Mucosa of stomach (tissue), 1 donor: ENCODE measurements around the gene DTX3L.

Experiments used
- H3K27me3 ChIP-seq: one replicate; pipeline ENCODE4 v1.7.0; 2013; ENCODE audit warnings: mild to moderate bottlenecking, low read length; ENCODE audit not compliant: control insufficient read depth, insufficient read depth
- H3K36me3 ChIP-seq: one replicate; pipeline ENCODE4 v1.7.0; 2013; ENCODE audit warnings: low read length; ENCODE audit not compliant: control insufficient read depth, insufficient read depth
- H3K4me1 ChIP-seq: one replicate; pipeline ENCODE4 v1.7.0; 2013; ENCODE audit warnings: mild to moderate bottlenecking, low read length; ENCODE audit not compliant: control insufficient read depth, insufficient read depth
- H3K4me3 ChIP-seq: one replicate; pipeline ENCODE4 v1.7.0; 2013; ENCODE audit warnings: low read length
- H3K9ac ChIP-seq: one replicate; pipeline ENCODE4 v1.7.0; 2013; ENCODE audit warnings: mild to moderate bottlenecking, low read length, moderate library complexity
- H3K9me3 ChIP-seq: one replicate; pipeline ENCODE4 v1.7.0; 2013; ENCODE audit warnings: mild to moderate bottlenecking, low read length, moderate library complexity; ENCODE audit not compliant: control insufficient read depth
- donor health status: Pancreatic carcinoma.

DTX3L gene

DNA sequence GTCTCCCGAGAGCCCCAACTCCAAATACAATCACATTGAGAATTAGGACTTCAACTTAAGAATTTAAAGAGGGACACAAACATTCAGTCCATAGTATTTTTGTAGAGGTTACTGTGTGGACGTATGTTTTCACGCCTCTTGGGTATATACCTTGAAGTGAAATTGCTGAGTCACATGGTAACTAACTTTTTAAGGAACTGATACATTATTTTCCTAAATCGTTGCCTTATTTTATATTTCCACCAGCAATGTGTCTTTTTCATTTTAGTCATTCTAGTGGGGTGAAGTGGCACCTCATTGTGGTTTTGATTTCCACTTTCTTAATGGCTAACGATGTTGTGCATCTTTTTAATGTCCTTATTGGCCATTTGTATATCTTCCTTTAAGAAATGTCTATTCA lies 25.2 kb downstream of the DTX3L start:
- H3K27me3 ChIP-seq: no peaks in the 10 kb centered on the region
- H3K4me3 ChIP-seq: no peak overlapping the region
- no peaks in the 10 kb centered on the region for H3K4me1 ChIP-seq
- no peaks in the 10 kb centered on the region for H3K36me3 ChIP-seq
- H3K9me3 ChIP-seq: no peaks in the 10 kb centered on the region
- H3K9ac ChIP-seq: no peak overlapping the region

DNA sequence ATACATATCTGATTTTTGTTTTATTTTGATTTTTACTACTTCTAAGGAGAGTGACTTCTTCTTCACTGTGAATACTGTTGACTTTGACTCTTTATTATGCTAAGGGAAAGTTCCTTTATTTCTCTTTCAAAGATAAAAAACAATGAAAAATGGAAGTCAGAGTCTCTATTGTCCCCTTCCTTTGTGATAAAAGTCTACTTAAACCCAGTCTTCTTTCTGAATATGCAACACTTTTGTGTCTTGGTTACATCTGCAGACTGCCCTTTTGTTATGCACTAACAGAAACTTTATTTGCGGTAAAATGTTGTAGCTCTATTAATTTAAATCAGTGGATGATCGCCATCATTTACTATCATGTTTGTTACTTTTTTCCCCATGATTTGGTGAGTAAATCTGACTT lies 26.5 kb downstream of the DTX3L start:
- no peaks in the 10 kb centered on the region for H3K36me3 ChIP-seq
- no peak overlapping the region for H3K4me3 ChIP-seq
- no peaks in the 10 kb centered on the region for H3K9me3 ChIP-seq
- no peaks in the 10 kb centered on the region for H3K27me3 ChIP-seq
- H3K4me1 ChIP-seq: no peaks in the 10 kb centered on the region
- no peak overlapping the region for H3K9ac ChIP-seq

- Histone ChIP-seq H3K27me3 (no peaks in the 10 kb centered on the region), H3K9ac (no peak overlapping the region), H3K4me3 (no peak overlapping the region), H3K4me1 (peaks cover 4% of the 10 kb centered on the region), H3K9me3 (no peaks in the 10 kb centered on the region), H3K36me3 (no peaks in the 10 kb centered on the region)
Observed at GRCh38 chr3:122594025-122594424, 29.9 kb downstream of the DTX3L start.

DNA sequence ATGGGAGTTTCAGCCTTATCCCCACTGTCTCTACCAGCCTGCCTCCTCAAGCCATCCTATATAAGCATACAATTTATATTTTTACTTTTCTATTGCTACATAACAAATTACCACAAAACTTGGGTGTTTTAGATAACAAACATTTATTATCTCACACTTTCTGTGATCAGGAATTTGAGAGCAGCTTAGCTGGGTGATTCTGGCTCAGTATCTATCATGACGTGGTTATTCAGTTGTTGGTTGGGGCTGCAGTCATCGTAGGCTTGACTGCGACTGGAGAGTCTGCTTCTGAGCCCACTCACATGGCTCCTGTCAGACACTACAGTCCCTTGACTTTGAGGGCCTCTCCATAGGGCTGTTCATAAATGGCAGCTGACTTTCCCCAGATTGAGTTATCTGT lies 34.0 kb downstream of the DTX3L start:
- no peak overlapping the region for H3K4me3 ChIP-seq
- no peaks in the 10 kb centered on the region for H3K27me3 ChIP-seq
- no peaks in the 10 kb centered on the region for H3K36me3 ChIP-seq
- peaks cover 4% of the 10 kb centered on the region for H3K4me1 ChIP-seq
- H3K9ac ChIP-seq: no peak overlapping the region
- no peaks in the 10 kb centered on the region for H3K9me3 ChIP-seq

DNA sequence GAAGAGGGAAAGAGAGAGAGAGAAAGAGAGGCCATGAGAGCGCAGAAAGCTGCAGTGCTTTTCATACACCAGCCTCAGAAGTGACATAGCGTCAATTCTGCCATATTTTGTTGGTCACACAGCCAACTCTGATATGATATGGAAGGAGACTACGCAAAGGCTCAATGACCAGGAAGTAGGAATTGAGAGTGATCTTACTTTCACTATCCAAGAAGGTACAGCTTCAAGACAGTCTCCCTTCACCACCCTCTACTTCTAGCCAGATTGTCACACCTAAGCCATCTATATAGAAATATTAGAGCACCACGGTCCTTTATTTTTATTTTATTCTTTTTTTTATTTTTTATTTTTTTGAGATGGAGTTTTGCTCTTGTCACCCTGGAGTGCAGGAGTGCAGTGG lies 34.4 kb downstream of the DTX3L start:
- Histone ChIP-seq H3K4me3 (no peak overlapping the region), H3K27me3 (no peaks in the 10 kb centered on the region), H3K36me3 (no peaks in the 10 kb centered on the region), H3K9me3 (no peaks in the 10 kb centered on the region), H3K4me1 (peaks cover 4% of the 10 kb centered on the region), H3K9ac (no peak overlapping the region)

DNA sequence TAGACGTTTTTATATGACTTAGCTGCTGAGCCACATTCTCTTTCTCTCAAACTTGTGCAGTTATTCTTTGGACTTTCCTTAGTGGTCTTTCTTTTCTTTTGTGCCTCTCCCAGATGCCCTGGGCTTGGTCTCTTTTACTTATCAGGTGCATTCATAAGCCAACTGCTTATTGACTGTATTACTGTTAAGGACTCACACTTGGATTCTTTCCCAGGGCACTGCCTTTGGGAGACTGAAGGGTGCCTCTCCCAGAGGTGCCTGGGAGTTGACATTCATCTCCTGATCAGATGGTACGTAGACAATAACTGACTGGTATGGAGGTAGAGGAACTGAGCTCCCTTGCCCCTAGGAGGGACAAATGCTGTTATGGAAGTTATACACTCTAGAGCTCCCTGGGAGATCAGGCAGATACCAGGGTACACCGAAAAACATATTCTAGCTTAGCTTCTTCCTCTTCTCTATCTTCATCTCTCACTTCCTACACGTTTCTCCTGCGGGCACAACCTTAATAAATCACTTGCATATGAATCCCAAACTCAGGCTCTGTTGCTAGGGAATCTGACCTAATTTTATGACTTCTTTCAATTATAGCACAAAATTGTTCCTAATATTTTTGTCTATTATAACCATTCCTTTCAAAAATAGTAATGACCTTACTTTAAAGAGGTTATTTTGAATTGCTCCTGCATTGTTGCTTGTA lies 38.0 kb downstream of the DTX3L start:
- H3K9me3 ChIP-seq: no peaks in the 10 kb centered on the region
- no peaks in the 10 kb centered on the region for H3K36me3 ChIP-seq
- H3K9ac ChIP-seq: no peak overlapping the region
- no peak overlapping the region for H3K4me3 ChIP-seq
- no peaks in the 10 kb centered on the region for H3K27me3 ChIP-seq
- peaks cover 4% of the 10 kb centered on the region for H3K4me1 ChIP-seq

- Histone ChIP-seq H3K27me3 (no peaks in the 10 kb centered on the region), H3K9ac (no peak overlapping the region), H3K9me3 (no peaks in the 10 kb centered on the region), H3K36me3 (no peaks in the 10 kb centered on the region), H3K4me3 (no peak overlapping the region), H3K4me1 (peaks cover 4% of the 10 kb centered on the region)
Observed at GRCh38 chr3:122603056-122603455, 38.9 kb downstream of the DTX3L start.

DNA sequence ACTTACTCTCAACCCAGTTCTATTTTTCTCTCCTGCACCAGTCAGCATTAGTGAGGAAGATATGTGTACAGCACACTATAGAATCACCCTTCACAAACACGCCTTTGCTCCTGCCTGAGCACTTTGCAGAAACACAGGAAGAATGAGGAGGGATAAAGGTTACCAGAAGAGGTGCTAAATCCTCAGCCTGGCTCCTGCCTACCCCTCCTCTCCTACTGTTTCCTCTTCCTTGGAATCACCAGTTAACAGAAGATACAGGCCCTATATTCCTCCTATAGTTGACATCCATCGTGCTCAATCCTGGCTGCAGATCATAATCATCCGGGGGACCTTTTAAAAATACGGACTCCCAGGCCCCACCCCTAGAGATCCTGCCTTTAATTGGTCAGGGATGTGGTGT lies 42.2 kb downstream of the DTX3L start:
- Histone ChIP-seq H3K4me3 (no peak overlapping the region), H3K36me3 (no peaks in the 10 kb centered on the region), H3K9ac (no peak overlapping the region)

GRCh38 chr3:122608916-122609315 lies 44.8 kb downstream of the DTX3L start:
- no peaks in the 10 kb centered on the region for H3K4me1 ChIP-seq
- no peaks in the 10 kb centered on the region for H3K9me3 ChIP-seq
- H3K4me3 ChIP-seq: no peak overlapping the region

More for the DNA sequence above, 42.2 kb downstream of the DTX3L start:
- no peaks in the 10 kb centered on the region for H3K9me3 ChIP-seq
- no peaks in the 10 kb centered on the region for H3K27me3 ChIP-seq
- H3K4me1 ChIP-seq: no peaks in the 10 kb centered on the region

DNA sequence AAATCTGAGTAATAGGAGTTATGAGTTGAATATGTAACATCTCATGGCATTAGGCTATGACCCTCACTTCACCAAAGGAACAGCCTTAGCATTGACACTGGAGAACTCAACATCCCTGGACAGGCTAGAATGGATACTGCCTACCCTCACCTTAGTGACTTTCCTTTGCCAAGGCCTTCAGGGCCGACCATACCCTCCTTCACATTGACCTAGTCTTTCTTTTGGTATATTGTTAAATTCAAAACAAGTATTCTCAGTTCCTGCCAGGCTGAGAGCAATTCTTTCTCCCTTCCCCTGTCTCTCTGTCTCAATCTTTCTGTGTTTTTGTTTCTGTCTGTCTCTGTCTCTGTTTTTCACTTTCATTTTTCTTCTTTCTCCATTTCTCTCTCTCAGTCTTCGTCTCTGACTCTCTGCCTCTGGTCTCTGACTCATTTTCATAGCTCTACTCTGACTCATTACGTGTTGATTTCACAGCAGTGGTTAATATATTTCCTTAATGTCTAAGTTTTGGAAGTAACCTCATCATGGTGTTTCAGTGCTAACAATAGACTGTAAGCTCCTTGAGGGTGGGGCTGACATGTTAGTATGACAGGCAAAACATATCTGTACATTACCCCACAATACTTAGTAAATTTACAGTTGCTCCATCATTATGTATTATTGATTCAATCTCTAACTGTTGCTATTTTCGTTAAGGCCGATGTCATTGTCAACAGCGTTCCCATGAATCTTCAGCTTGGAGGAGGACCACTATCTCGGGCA lies 45.8 kb downstream of the DTX3L start:
- Histone ChIP-seq H3K4me1 (no peaks in the 10 kb centered on the region), H3K36me3 (no peaks in the 10 kb centered on the region), H3K9ac (no peak overlapping the region), H3K27me3 (no peaks in the 10 kb centered on the region), H3K9me3 (no peaks in the 10 kb centered on the region), H3K4me3 (no peak overlapping the region)

More at GRCh38 chr3:122608916-122609315, 44.8 kb downstream of the DTX3L start:
- Histone ChIP-seq H3K27me3 (no peaks in the 10 kb centered on the region), H3K36me3 (no peaks in the 10 kb centered on the region), H3K9ac (no peak overlapping the region)

- Histone ChIP-seq H3K4me3 (no peak overlapping the region), H3K36me3 (no peaks in the 10 kb centered on the region), H3K27me3 (no peaks in the 10 kb centered on the region), H3K9me3 (no peaks in the 10 kb centered on the region), H3K9ac (no peak overlapping the region), H3K4me1 (no peaks in the 10 kb centered on the region)
Observed at GRCh38 chr3:122612696-122613095, 48.6 kb downstream of the DTX3L start.

- H3K36me3 ChIP-seq: no peaks in the 10 kb centered on the region
- H3K4me1 ChIP-seq: no peaks in the 10 kb centered on the region
- H3K4me3 ChIP-seq: no peak overlapping the region
- H3K27me3 ChIP-seq: no peaks in the 10 kb centered on the region
- no peak overlapping the region for H3K9ac ChIP-seq
- H3K9me3 ChIP-seq: no peaks in the 10 kb centered on the region
Observed at GRCh38 chr3:122615303-122615702, 51.2 kb downstream of the DTX3L start.
